HG03095 (cell line): ENCODE data around the gene EID1.

ENCODE experiments used
- ATAC-seq: cut with Tn5 transposase; IDR thresholded peaks from one replicate; pipeline ENCODE4 v1.9.1; 2021; ENCODE audit warnings: moderate library complexity; ENCODE audit not compliant: unreplicated experiment

Gene EID1

DNA sequence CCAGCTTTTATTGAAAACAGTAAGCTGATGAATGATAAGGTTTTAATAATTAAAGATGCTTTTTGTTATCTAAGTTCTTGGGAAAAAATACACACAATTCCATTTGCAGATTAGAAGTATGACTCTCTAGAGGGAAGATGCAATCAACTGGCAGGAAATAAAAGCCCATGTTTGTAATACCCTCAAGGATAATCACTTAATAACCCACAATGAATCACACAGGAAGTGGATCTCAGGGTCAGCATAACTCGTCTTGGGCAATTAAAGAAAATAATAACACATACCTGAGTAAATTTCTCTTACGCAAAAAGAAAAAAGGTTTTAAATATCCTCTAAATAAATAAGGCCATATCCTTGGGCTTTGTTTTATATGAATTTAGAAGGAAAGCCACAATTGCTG, 9.4 kb upstream of the EID1 start:
- ATAC-seq = no peak

DNA sequence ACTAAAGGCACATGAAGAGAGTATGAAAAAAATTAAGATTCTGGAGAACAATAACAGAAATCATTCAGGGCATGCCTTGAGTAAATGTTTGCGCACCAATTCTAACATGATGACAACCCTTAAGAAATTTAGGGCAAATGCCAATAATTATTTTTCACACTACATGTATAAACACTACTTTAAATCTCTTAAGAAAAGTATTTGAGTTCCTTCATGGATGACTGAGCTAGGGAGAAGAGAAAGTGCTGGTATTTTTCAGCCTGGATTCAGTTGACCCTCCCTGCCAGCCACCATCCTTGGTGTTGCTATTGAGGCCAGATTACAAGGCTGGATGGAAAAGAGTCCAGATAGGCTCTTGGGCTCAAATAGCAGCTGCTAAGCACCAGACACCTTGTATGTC, 8.0 kb upstream of the EID1 start:
- ATAC-seq = no peak

DNA sequence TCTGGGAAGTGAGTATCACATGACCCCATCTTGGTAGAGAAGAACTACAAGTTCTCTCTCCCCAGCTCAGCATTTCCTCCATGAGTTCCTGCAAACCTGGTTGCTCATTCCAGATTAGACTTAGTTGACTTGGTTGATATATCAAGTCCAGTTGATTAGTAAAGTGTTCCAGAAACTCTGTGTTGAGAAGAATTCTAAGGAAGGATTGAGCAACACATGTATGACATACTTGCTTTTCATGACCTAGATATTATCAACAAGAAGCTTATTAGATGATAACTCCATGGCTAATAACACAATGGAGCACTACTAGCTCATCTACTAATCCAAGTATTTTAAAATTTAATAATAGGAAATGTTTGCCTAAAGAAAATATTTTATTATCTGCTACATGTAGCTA, 6.4 kb upstream of the EID1 start:
- ATAC-seq = no peak

DNA sequence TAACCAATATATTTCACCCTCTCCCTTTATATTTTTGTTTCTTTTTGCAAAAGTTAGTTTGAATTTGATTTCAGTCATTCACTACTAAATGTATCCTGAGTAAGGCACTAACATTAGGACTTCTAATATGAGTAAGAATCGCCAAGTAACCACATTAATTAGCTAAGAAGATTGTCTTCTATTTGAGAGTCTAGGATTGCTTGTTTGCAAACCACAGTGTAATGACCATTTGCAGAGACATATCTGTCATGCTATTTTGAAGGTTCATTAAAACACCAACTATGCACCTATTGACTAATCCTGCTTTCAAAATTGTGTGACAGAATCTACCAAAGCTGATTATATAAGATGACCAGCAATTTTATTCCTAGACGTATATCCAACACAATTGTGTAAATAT, 5.3 kb upstream of the EID1 start:
- ATAC-seq = no peak

GRCh38 chr15:48875241-48875960, 2.5 kb upstream of the EID1 start:
- no peak for ATAC-seq

- no peak for ATAC-seq
Measured at GRCh38 chr15:48876057-48876456, 1.9 kb upstream of the EID1 start.

- ATAC-seq = no peak
Measured at GRCh38 chr15:48880070-48880634, 2.2 kb downstream of the EID1 start.

DNA sequence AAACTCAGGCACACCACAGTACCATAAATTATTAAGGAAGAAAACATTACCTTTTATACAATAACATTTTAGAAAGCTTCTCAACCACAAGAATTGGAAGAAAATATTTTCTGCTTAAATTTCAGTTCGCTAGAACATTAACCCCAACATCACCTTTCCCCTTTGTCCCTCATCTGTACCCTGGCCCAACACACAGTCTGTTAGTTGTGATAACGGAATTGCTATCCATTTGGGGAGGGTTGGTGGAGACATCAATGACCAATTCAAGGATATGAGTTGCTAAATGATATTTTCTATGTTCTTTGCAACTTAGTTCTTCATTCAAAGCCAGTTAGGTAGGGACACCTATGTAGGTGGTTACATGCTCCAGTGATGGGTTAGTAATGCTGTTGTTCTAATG, 5.8 kb downstream of the EID1 start:
- ATAC-seq = no peak

- no peak for ATAC-seq
Measured at GRCh38 chr15:48887144-48887543, 9.2 kb downstream of the EID1 start.

DNA sequence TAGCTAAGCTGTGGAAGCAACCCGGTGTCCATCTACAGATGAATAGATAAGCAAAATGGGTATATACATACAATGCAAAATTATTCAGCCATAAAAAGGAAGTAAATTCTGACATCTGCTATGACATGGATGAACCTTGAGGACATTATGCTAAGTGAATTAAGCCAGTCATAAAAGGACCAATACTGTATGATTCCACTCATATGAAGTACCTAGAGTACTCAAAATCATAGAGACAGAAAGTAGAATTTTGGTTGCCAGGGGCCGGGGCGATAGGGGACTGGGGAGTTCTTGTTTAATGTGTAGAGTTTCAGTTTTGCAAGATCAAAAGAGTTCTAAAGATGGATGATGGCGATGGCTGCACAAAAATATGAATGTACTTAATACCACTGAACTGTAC, 10.3 kb downstream of the EID1 start:
- no peak for ATAC-seq

- ATAC-seq = no peak
Measured at GRCh38 chr15:48888836-48889235, 10.9 kb downstream of the EID1 start.

DNA sequence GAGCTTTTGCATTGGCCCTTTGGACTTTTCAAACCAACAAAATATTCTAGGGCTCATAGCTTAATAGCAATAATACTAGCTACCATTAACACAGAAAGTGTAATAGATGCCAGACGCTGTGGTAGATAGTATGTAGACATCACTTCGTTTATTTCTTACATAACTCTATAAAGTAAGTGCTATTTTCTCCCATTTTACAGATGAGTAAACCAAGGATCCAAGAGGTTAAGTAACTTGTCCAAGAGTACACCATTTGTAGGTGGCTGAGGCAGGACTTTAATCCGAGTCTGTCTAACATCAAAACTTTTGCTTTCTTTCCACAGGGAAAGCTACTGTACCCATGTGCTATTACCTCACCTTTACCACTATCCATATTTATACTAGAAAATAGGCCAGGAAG, 12.0 kb downstream of the EID1 start:
- no peak for ATAC-seq

DNA sequence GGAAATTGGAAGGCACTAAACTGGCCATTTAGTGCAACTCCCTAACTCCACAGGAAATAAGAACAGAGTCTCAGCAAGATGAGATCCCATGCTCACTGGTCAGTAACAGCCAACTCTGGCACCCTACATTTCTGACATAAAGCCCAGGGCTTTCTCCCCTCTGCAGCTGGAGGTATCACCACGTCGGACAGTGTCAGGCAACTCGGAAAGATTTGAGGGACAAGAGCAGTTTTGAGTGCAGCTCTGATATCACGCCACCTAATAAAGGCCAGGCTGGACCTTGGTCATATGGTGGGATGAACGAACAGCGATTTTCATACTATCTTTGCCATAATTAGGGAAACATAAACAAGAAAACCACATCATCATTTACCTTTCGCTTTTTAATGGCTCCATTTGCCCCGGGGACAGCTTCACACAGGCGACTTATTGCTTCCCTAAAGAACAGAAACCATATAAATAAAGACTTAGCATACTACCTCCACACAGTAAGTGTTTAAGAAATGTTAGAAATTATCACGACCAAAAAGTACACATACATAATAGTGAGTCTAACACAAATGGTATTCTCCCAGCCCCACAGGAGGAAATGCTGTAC, 12.5 kb downstream of the EID1 start:
- ATAC-seq = no peak

DNA sequence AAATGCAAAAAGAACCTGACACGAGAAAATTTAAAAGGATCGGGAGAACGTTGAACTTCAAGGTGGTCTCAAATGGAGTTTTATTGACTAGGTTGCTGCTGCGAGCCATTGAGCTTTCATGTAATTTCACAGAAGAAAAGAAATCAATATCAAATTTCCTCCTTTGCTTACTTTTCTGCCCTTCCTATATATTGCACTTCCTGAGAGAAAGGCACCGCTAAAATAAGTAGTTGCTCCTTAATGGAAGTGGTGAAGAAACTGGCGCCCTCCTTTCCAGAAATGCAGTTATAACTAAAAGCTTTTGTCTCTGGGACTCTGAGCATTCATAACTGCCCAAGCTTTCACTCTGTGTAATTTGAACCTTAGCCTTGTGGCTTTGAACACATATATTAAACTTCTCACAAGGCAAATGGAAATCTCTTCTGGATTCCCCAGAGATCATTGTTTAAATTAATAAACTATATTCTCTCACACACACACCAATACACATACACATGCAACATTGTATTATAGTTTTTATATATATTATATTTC, 13.4 kb downstream of the EID1 start:
- ATAC-seq = no peak

DNA sequence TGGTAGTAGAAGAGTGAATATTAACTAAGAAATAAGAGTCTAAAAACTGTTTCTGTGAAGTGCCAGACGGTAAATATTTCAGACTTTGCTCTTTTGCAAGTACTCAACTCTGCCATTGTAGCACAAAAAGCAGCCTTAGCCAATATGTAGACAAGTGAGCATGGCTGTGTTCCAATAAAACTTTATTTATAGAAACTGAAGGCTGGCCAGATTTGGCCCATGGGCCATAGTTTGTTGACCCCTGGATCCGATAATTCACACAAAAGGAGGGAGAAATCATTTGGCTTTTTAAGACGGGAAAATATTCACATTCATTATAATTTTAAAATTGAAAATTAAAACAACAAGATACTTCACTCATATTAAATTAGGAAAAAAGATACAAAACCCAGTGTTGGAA, 15.4 kb downstream of the EID1 start:
- ATAC-seq = no peak

- no peak for ATAC-seq
Measured at GRCh38 chr15:48896869-48897814, 19.2 kb downstream of the EID1 start.

GRCh38 chr15:48898032-48898431, 20.1 kb downstream of the EID1 start:
- no peak for ATAC-seq

DNA sequence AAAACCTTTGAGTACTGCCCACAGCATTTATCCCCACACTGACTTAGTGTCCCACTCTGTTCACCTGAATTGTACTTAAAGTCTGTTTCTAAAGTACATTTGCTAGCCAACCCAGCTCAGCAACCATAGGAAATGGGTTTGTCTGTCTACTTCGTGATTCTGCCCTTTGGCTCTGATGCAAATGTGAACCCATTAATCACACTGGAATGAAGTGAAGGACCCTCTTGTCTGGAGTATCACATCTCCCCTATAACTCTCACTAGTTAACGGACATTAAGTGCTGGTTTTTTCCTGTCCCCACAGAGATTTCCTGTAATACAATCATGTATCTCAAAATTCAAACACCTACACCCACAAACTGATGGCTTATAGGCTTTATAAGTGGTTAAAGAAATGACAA, 20.5 kb downstream of the EID1 start:
- no peak for ATAC-seq

GRCh38 chr15:48899793-48900192, 21.9 kb downstream of the EID1 start:
- ATAC-seq = no peak

DNA sequence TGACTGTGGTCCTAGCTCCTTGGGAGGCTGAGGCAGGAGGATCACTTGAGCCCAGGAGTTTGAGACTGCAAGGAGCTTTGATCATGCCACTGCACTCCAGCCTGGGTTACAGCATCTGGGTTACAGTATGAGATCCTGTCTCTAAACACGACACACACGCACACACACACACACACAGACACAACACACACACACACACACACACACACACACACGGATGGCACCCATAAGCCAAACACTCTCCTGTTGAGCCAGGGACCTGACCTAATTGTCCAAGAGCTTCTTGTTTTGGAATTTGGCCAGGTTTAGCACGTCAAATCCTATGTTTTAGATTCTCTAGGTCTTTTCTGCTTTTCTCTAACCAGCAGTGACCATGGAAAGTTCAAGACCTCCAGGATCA, 26.8 kb downstream of the EID1 start:
- no peak for ATAC-seq

DNA sequence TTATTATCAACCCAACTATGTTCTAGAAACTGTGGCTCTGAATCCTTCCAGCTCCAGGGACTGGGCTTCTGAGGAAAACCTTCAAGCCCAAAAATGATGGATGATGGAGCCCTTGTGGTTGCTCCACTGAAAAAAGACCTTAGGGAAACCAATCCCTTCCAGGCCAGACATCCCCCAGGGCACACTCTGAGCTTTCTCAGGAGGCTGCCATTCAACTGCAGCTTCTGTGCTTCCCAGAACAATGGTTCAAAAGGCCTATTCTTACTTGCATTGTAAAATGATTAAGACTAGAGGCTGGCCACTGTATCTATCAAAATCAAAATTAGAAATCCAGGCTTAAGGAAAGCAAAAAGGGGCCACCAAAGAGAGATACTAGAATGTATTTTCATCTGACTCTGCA, 27.3 kb downstream of the EID1 start:
- no peak for ATAC-seq
